Hepatocyte (in vitro differentiated cells): ENCODE data around the gene EIF2D. TPM values are rescaled to one million over a fixed set of nuclear protein-coding genes. Genes with fewer than 3 reads are reported as not detected.
A peak's percentile ranks its signal among the peaks of the same experiment; 100 is the strongest.

Source experiments
- DNase-seq: peaks from one replicate; pipeline ENCODE4 v3.0.0-alpha.2; 2016; ENCODE audit warnings: low spot score
- H2AFZ ChIP-seq: fragments of 200-600 bp; sonication (generic); 2 replicates; pipeline ENCODE4 v1.6.0; 2016; ENCODE audit warnings: antibody characterized with exemption, mild to moderate bottlenecking
- H3K27ac ChIP-seq: fragments of 200-600 bp; sonication (generic); 2 replicates; pipeline ENCODE4 v1.5.1; 2016; ENCODE audit warnings: mild to moderate bottlenecking
- H3K27me3 ChIP-seq: fragments of 200-600 bp; sonication (generic); 2 replicates; pipeline ENCODE4 v1.6.1; 2016
- H3K36me3 ChIP-seq: fragments of 200-600 bp; sonication (generic); replicated peaks from 2 replicates; pipeline ENCODE4 v1.5.1; 2016; ENCODE audit warnings: low read depth; ENCODE audit not compliant: insufficient read depth
- H3K4me1 ChIP-seq: fragments of 200-600 bp; sonication (generic); 2 replicates; pipeline ENCODE4 v1.5.1; 2016; ENCODE audit warnings: mild to moderate bottlenecking, moderate library complexity; ENCODE audit not compliant: insufficient read depth
- H3K4me2 ChIP-seq: fragments of 200-600 bp; sonication (generic); 2 replicates; pipeline ENCODE4 v1.6.0; 2016
- H3K4me3 ChIP-seq: fragments of 200-600 bp; sonication (generic); 2 replicates; pipeline ENCODE4 v1.5.1; 2016; ENCODE audit warnings: mild to moderate bottlenecking
- H3K79me2 ChIP-seq: fragments of 200-600 bp; sonication (generic); 2 replicates; pipeline ENCODE4 v1.6.0; 2017; ENCODE audit warnings: mild to moderate bottlenecking
- H3K9me2 ChIP-seq: fragments of 200-600 bp; sonication (generic); replicated peaks from 2 replicates; pipeline ENCODE4 v1.6.0; 2017; ENCODE audit warnings: mild to moderate bottlenecking; ENCODE audit not compliant: insufficient read depth
- H3K9me3 ChIP-seq: fragments of 200-600 bp; sonication (generic); 2 replicates; pipeline ENCODE4 v1.5.1; 2016; ENCODE audit warnings: low read depth, mild to moderate bottlenecking
- H4K20me1 ChIP-seq: fragments of 200-600 bp; sonication (generic); 2 replicates; pipeline ENCODE4 v1.6.0; 2016; ENCODE audit warnings: mild to moderate bottlenecking; ENCODE audit not compliant: insufficient read depth, poor library complexity, severe bottlenecking
- EZH2 ChIP-seq: fragments of 200-600 bp; sonication (generic); IDR thresholded peaks from 2 replicates; pipeline ENCODE4 v1.6.1; 2016; ENCODE audit warnings: antibody characterized with exemption, mild to moderate bottlenecking, borderline replicate concordance
- EZH2phosphoT487 ChIP-seq: fragments of 200-600 bp; sonication (generic); IDR thresholded peaks from one replicate; pipeline ENCODE4 v1.6.1; 2018; ENCODE audit warnings: antibody characterized with exemption, mild to moderate bottlenecking, low read depth, moderate library complexity; ENCODE audit not compliant: unreplicated experiment, severe bottlenecking
- WGBS: methylation state at CpG from one replicate; pipeline ENCODE4 v1.1.6; 2016; ENCODE audit warnings: low lambda C conversion rate; ENCODE audit errors: missing lambda C conversion rate; 5-methylcytosine and 5-hydroxymethylcytosine counted together
- polyA plus RNA-seq: library from polyadenylated mRNA; unstranded; fragments of >200 nt; fragmentation: Nextera tagmentation; extraction: Ambion mirVana; gene quantifications from 2 replicates; pipeline ENCODE4 v1.2.1, GENCODE V29; 2016
- total RNA-seq: library from RNA; depleted of rRNA; stranded (reverse); fragments of >200 nt; gene quantifications from 2 replicates; pipeline ENCODE4 v1.2.3, GENCODE V29; 2014
- TF ChIP-seq, protein P1 (sequence below): fragments of 200-600 bp; sonication (generic); IDR thresholded peaks from 2 replicates; pipeline ENCODE4 v1.5.1; 2016; ENCODE audit warnings: antibody characterized with exemption, mild to moderate bottlenecking; ENCODE audit not compliant: poor library complexity

The EIF2D gene
- total and polyA plus RNA-seq, 2 experiments from 2014 or later = 27.7 to 40.4 TPM

DNA sequence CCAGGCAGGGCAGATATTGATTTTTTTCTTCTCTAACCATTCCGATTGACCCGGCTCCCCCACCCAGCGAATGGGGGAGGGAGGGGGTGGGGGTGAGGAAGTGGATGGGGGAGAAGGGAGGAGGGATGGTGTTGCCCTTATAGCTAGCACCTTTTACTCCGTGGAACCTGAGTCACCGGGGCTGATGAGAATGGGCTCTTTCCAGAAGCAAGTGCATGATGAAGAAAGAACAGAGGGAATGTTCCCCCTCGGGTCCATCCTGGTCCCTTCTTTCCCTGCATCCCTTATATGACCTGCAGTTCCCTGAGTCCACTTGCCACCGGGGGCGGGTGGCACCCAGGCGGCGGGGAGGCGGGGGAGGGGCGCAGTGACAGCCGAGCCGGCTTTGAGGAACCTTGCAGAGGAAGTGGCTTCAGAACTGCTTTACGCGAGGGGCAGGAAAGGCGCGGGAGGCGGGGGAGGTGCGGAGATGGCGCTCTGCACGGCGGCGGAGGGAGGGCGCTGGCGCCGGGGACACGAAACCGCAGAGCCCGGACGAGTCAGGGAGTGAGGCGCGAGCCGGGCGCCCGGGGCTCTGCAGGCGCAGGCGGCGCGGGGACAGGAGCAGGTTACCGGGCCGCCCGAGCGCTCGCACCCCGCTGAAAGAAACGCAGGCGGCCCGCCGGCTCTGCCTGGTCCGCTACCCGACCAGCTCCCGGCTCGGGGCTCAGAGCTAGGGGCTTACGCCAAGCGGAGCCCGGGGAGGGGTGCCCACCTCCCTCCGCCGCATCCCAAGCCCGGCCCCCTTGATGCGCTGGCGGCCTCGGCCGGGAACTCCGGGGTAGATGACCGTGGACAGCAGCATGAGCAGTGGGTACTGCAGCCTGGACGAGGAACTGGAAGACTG is 55.3 kb downstream of the EIF2D start:
- Histone ChIP-seq H3K79me2 (no peaks in the 10 kb centered on the region), H3K27ac (no peak overlapping the region), H3K9me2 (no peaks in the 10 kb centered on the region), H3K4me2 (peak overlapping the region; percentile 97), H3K36me3 (no peaks in the 10 kb centered on the region), H3K27me3 (peaks cover 7% of the 10 kb centered on the region), H3K4me3 (peak overlapping the region; percentile 36), H4K20me1 (no peaks in the 10 kb centered on the region), H3K4me1 (peaks cover 34% of the 10 kb centered on the region), H3K9me3 (no peaks in the 10 kb centered on the region), H2AFZ (peak overlapping the region; percentile 56)
- TF ChIP-seq EZH2 (no peak), EZH2phosphoT487 (no peak)
- TF ChIP-seq, protein P1, sequence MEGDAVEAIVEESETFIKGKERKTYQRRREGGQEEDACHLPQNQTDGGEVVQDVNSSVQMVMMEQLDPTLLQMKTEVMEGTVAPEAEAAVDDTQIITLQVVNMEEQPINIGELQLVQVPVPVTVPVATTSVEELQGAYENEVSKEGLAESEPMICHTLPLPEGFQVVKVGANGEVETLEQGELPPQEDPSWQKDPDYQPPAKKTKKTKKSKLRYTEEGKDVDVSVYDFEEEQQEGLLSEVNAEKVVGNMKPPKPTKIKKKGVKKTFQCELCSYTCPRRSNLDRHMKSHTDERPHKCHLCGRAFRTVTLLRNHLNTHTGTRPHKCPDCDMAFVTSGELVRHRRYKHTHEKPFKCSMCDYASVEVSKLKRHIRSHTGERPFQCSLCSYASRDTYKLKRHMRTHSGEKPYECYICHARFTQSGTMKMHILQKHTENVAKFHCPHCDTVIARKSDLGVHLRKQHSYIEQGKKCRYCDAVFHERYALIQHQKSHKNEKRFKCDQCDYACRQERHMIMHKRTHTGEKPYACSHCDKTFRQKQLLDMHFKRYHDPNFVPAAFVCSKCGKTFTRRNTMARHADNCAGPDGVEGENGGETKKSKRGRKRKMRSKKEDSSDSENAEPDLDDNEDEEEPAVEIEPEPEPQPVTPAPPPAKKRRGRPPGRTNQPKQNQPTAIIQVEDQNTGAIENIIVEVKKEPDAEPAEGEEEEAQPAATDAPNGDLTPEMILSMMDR = no peak
- DNase-seq = peak; percentile 63
- 2% methylated on average over 34 of the region's 67 CpGs for WGBS

DNA sequence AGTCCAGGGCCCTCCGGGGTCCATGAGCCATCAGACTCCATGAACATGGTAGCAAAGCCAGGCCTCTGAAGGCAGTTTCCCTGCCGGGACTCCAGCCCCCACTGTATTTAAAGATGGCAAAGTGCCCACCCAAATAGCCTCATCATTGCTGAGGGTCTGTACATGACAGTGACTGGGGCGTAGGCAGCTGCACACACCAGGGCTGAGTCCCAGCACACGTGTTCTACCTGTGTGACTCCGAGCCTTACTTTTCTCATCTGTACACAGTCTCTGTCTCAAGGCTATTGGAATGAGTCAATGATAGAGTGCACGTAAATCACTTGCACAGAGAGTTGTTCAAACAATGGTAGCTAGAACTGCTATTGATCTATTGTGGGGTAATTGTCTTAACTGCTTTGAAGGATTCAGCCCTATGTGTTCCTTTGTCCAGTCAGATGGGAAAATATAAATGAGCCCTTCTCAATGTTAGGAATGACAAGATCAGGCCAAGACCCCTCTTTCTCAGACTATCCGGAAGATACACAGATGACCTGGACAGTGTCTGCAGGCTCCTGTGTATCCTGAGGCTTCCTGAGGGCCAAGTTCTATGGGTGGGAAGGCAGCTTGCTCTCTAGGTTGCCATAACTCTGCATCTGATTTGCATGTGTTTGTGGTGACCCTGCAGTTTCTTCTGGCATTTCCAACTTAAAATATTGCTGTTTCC is 56.1 kb downstream of the EIF2D start:
- 53% methylated on average over 7 of the region's 7 CpGs for WGBS
- H3K9me2 ChIP-seq = no peaks in the 10 kb centered on the region
- H4K20me1 ChIP-seq = no peaks in the 10 kb centered on the region
- peaks cover 7% of the 10 kb centered on the region for H3K27me3 ChIP-seq
- H3K27ac ChIP-seq = no peak overlapping the region
- no peak for DNase-seq
- peak overlapping the region; percentile 97 for H3K4me2 ChIP-seq
- H3K4me1 ChIP-seq = peaks cover 33% of the 10 kb centered on the region
- H3K79me2 ChIP-seq = no peaks in the 10 kb centered on the region
- TF ChIP-seq EZH2phosphoT487 = no peak
- no peak overlapping the region for H3K4me3 ChIP-seq
- no peaks in the 10 kb centered on the region for H3K36me3 ChIP-seq
- no peak overlapping the region for H2AFZ ChIP-seq
- H3K9me3 ChIP-seq = no peaks in the 10 kb centered on the region

DNA sequence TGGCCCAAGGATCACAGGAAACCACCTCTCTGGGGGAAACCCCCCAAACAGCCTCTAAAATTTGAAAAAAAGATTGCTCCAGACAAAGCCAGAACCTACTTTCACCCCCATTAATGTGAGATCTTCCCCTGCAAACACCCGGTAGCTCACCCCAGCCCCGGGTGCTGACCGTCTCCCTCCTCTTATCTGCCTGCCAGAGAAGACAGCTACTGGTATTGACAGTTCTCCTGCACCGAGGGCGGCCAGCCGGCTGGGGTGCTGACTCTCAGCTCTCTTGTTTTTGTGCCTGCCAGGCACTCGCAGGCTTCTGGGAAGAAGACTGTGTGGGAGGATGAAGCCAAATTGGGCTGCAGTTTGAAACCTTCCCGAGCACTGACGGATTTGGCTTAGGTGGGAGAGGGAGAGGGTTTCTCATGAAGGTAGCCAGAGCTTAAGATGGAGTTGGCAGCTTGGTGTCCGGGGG is 56.8 kb downstream of the EIF2D start:
- Histone ChIP-seq H4K20me1 (no peaks in the 10 kb centered on the region), H3K4me3 (no peak overlapping the region), H3K27ac (no peak overlapping the region), H2AFZ (no peak overlapping the region), H3K27me3 (peaks cover 7% of the 10 kb centered on the region), H3K36me3 (no peaks in the 10 kb centered on the region), H3K9me2 (no peaks in the 10 kb centered on the region), H3K79me2 (no peaks in the 10 kb centered on the region), H3K9me3 (no peaks in the 10 kb centered on the region), H3K4me1 (peaks cover 26% of the 10 kb centered on the region), H3K4me2 (no peak overlapping the region)
- peak; percentile 27 for DNase-seq
- TF ChIP-seq EZH2 (no peak), EZH2phosphoT487 (no peak)
- TF ChIP-seq, protein P1 = no peak
- WGBS = 40% methylated on average over 10 of the region's 10 CpGs
